Measurements from ENCODE around the gene FOXD4L4. TPM values are rescaled to one million over a fixed set of nuclear protein-coding genes. Genes with fewer than 3 reads are reported as not detected.
"Not testable (repeated sequence)": the region's sequence is repeated elsewhere in the genome, so short reads cannot be mapped to it uniquely, and the experiment has no call there.

Gene FOXD4L4
- total RNA-seq = under 1 TPM in 1 of 4 donors, not detected in 3; 0.19 TPM

- DNase-seq (ENCODE audit: low spot score); ATAC-seq (ENCODE audit: low FRiP score): not testable (repeated sequence)
Measured at GRCh38 chr9:65737096-65737564, at the start of gene FOXD4L4. TSS of gene FOXD4L4 (plus strand) at chr9:65737146. CDS start at chr9:65737146, 0 bp downstream.

GRCh38 chr9:65703550-65703949, 33.4 kb upstream of the FOXD4L4 start:
- not testable (repeated sequence) for ATAC-seq (ENCODE audit: low FRiP score); DNase-seq (ENCODE audit: low spot score)

GRCh38 chr9:65714445-65714844, 22.5 kb upstream of the FOXD4L4 start:
- DNase-seq (ENCODE audit: low spot score) = not testable (repeated sequence)

GRCh38 chr9:65738133-65738532, 1.2 kb downstream of the FOXD4L4 start:
- not testable (repeated sequence) for DNase-seq (ENCODE audit: low spot score); ATAC-seq (ENCODE audit: low FRiP score)

More at GRCh38 chr9:65714445-65714844, 22.5 kb upstream of the FOXD4L4 start:
- not testable (repeated sequence) for ATAC-seq (ENCODE audit: low FRiP score)

Other genes starting within 250 kb of the FOXD4L4 start
- 10 to 100 TPM; 22.3 to 45.9 (median 37.2) TPM for gene ZNG1E, start 61.2 kb upstream of the FOXD4L4 start, total RNA-seq